GM12872 (cell line): ENCODE data around the gene MLLT3.

Source experiments
- CTCF ChIP-seq: IDR thresholded peaks from 3 replicates; pipeline ENCODE4 v1.5.1; 2011; ENCODE audit warnings: low read depth, mild to moderate bottlenecking, low read length, moderate library complexity; ENCODE audit not compliant: insufficient read depth

The MLLT3 gene

GRCh38 chr9:20363233-20363632 is 259.1 kb downstream of the MLLT3 start:
- TF ChIP-seq CTCF: no peak

DNA sequence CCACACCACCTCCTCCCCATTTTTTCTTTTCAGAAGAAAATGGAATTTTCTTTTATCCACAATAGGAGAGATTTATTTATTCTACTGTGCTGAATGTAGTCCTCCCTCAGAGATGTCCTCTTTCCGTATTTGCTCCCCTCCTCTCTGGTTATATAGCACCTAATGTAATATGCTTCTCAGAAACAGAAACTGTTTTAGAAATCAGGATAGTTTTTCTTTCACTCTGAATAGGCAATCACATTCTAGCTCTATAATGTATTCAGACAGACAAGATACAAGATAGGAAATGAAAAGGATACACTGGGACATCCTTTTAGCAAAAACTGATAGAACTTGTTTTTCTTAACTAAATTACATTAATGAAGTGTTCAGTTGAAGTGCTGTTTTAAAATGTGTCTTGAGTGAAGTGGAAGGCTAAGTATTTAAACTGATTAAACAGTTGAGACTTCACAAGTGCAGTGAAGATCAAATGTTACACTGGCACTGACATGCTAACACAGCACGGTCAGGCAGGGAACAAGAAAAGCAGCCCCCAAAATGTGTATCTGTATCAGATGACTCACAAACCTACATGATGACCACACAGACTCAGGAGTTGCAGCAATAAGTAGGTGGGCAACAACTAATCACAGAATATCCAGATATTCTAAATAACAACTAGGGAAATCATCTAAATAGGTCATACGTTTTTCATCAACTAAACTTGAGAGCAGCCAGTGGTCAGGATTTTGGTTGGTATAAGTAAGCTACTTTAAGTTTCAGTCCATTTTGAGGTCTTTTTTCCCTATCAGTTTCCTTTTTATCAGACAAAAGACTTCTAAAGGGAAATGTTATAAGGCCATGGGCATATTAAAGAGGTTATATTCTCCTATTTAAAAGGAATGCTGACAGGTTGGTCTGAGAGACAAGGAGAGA is 260.4 kb downstream of the MLLT3 start:
- TF ChIP-seq CTCF: no peak

DNA sequence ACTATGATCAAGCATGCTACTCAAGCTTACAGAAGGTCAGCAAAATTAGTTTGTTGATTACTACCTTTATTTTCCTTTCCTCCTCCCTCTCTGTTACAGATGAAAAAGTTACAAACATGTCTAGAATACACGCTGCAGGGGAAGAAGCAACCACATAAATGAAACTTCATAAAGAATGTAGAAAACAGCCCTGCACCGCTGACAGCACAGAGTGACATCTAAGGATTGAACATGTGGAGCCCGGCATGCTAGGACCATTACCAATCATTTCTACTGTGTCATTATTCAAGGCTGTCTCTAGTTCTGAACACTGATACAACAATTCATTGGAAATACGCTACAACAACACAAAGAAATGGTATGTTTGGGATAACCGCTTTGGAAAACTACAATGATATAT is 261.1 kb downstream of the MLLT3 start:
- TF ChIP-seq CTCF: no peak

GRCh38 chr9:20358207-20358606 is 264.1 kb downstream of the MLLT3 start:
- no peak for TF ChIP-seq CTCF

GRCh38 chr9:20357037-20357432 is 265.3 kb downstream of the MLLT3 start:
- TF ChIP-seq CTCF: no peak

DNA sequence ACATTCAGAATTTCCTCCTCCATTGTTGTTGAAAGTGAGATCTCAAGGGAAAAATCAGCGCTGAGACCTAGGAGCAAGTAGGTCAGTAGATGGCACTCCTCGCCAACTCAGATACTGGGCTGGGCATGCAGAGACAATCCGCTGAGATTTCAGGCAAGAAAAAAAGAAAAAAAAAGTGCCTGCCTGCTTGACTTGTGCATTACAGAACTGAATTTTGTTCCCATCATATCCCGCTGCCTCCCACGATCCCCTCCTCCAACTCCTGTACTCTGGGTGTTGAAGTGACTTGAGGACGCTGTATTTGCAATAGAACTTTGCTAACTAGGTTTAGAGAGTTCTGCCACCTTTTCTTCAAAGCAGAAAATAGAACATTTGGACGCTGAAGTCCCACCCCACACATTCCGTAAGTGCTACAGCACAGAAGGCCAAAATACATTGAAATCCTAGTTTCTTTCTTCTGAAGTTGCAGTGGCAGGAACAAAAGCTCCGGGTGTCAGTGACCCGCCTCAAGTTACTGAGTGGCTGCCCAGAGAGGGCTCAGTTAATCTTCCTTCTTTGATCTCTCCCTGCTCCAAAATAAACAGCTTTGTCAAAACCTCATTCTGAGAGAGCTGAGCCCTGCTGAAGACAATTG is 265.8 kb downstream of the MLLT3 start:
- TF ChIP-seq CTCF: peak; percentile 74

- no peak for TF ChIP-seq CTCF
Observed at GRCh38 chr9:20355022-20355421, 267.3 kb downstream of the MLLT3 start.
